ENCODE measurements around the gene ATP9A. TPM values are rescaled to one million over a fixed set of nuclear protein-coding genes. Genes with fewer than 3 reads are reported as not detected.
"Not testable (repeated sequence)": the region's sequence is repeated elsewhere in the genome, so short reads cannot be mapped to it uniquely, and the experiment has no call there.

Gene ATP9A, protein sequence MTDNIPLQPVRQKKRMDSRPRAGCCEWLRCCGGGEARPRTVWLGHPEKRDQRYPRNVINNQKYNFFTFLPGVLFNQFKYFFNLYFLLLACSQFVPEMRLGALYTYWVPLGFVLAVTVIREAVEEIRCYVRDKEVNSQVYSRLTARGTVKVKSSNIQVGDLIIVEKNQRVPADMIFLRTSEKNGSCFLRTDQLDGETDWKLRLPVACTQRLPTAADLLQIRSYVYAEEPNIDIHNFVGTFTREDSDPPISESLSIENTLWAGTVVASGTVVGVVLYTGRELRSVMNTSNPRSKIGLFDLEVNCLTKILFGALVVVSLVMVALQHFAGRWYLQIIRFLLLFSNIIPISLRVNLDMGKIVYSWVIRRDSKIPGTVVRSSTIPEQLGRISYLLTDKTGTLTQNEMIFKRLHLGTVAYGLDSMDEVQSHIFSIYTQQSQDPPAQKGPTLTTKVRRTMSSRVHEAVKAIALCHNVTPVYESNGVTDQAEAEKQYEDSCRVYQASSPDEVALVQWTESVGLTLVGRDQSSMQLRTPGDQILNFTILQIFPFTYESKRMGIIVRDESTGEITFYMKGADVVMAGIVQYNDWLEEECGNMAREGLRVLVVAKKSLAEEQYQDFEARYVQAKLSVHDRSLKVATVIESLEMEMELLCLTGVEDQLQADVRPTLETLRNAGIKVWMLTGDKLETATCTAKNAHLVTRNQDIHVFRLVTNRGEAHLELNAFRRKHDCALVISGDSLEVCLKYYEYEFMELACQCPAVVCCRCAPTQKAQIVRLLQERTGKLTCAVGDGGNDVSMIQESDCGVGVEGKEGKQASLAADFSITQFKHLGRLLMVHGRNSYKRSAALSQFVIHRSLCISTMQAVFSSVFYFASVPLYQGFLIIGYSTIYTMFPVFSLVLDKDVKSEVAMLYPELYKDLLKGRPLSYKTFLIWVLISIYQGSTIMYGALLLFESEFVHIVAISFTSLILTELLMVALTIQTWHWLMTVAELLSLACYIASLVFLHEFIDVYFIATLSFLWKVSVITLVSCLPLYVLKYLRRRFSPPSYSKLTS
- total RNA-seq (2014; rRNA removed; shearing (Covaris generic)): 17.2 and 20.3 TPM in 2 replicates
- polyA plus RNA-seq (2015; cell fraction: cytosol; rRNA removed): 22.4 and 29.3 TPM in 2 replicates
- polyA plus RNA-seq (2015; cell fraction: nucleus; rRNA removed): 14.6 and 16.7 TPM in 2 replicates

GRCh38 chr20:51767867-51768758 lies at the start of gene ATP9A:
ATP9A (minus strand) TSS chr20:51768390; CDS start chr20:51768369, 21 bp downstream.
- no peak for DNase-seq (ENCODE audit: low read depth, low spot score)
- in situ Hi-C loops (cut with HindIII; ENCODE audit: low pct_unique_long_range_greater_than_20kb, low sequenced_read_pairs): no loop called here

DNA sequence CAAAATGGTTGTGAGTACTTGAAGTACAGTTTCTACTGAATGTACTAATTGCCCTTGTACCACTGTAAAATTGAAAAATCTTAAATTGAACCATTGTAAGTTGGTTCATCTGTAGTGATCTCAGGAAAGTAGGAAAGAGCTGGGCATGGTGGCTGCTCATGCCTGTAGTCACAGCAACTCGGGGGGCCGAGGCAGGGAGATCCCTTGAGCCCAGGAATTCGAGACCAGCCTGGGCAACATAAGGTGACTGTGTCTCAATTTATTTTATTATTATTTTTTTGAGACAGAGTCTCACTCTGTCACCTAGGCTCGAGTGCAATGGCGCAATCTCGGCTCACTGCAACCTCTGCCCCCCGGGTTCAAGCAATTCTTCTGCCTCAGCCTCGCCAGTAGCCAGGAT lies 48.7 kb upstream of the ATP9A start:
- in situ Hi-C loops (cut with HindIII; ENCODE audit: low pct_unique_long_range_greater_than_20kb, low sequenced_read_pairs): not testable (repeated sequence)

DNA sequence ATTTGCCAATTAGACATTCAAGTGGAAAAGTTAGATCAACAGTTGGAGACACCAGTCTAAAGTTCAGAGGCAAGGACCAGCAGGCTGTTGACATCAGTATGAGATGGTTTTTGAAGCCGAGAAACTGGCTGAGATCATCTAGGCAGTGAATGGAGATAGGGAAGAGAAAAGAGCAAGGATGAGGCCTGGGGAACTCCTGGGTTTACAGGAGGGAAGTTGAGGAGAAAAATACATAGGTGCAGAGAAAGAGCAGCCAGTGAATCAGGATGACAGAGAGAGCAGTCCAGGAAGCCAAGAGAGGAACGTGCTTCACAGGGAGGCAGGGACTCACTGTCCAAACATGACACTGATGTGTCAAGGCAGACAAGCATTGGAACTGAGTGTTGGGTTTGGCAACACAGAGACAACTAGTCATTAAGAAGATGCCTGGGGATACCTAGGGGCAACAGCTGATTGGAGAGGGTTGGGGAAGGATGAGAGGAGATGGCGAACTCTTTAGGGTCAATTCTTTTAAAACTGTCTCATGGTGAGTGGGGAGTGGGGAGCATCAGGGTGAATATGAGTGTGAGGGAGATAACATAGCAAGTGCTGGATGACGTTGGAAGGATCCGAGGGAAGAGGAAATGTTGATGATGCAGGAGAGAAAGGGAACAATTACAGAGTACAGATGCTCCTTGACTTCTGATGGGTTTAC lies 47.3 kb upstream of the ATP9A start:
- no peak for DNase-seq (ENCODE audit: low read depth, low spot score)
- in situ Hi-C loops (cut with HindIII; ENCODE audit: low pct_unique_long_range_greater_than_20kb, low sequenced_read_pairs): no loop called here

More for the DNA sequence above, 48.7 kb upstream of the ATP9A start:
- not testable (repeated sequence) for DNase-seq (ENCODE audit: low read depth, low spot score)

GRCh38 chr20:51812861-51813260 lies 44.7 kb upstream of the ATP9A start:
- in situ Hi-C loops (cut with HindIII; ENCODE audit: low pct_unique_long_range_greater_than_20kb, low sequenced_read_pairs): no loop called here
- no peak for DNase-seq (ENCODE audit: low read depth, low spot score)

DNA sequence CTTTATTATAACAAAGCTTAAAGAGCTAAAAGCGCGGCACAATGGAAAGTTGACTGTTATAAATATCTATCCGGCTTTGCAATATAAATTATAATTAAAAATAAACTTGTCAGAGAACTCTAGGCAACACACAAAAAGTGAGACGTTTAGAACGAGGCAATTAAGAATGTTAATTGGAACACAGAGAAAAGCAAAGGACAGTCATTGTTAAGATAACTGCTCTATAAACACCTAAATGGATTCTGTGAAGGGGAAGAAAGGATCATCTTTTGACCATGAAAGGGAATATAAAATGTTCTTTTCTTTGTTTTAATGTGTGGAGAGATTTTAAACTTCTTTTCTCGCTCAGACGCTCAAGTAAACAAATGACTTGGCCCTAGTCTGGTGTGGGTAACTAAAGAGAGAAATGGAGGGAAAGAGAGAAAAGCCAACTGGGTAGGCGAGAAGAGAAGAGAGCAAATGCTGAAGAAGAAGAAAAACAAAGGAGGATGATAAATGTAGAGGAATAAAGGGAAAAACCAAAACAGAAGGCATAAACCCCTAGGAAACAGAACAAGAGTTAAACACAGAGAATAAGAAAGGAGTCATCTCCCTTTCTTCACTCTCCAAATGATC lies 43.4 kb upstream of the ATP9A start:
- DNase-seq (ENCODE audit: low read depth, low spot score): no peak
- in situ Hi-C loops (cut with HindIII; ENCODE audit: low pct_unique_long_range_greater_than_20kb, low sequenced_read_pairs): no loop called here

DNA sequence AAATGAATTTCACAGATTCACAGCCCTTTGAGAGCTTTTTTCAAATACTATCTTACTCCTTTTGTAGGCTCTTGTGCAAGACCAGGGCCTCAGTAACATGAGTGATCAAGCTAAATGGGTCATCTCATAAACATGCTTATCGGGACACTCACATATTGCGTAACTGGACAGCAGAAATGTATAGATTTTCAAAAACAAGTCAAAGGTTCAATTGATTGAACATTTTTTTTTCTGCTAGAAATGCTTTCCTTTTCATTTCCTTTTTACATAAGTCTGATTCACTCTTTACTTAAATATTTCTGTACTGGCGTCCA lies 42.8 kb upstream of the ATP9A start:
- in situ Hi-C loops (cut with HindIII; ENCODE audit: low pct_unique_long_range_greater_than_20kb, low sequenced_read_pairs): no loop called here

GRCh38 chr20:51810155-51811041 lies 42.2 kb upstream of the ATP9A start:
- DNase-seq (ENCODE audit: low read depth, low spot score): no peak
- in situ Hi-C loops (cut with HindIII; ENCODE audit: low pct_unique_long_range_greater_than_20kb, low sequenced_read_pairs): no loop called here

More for the DNA sequence above, 42.8 kb upstream of the ATP9A start:
- DNase-seq (ENCODE audit: low read depth, low spot score): no peak

GRCh38 chr20:51807720-51808250 lies 39.6 kb upstream of the ATP9A start:
- in situ Hi-C loops (cut with HindIII; ENCODE audit: low pct_unique_long_range_greater_than_20kb, low sequenced_read_pairs): no loop called here
- no peak for DNase-seq (ENCODE audit: low read depth, low spot score)

DNA sequence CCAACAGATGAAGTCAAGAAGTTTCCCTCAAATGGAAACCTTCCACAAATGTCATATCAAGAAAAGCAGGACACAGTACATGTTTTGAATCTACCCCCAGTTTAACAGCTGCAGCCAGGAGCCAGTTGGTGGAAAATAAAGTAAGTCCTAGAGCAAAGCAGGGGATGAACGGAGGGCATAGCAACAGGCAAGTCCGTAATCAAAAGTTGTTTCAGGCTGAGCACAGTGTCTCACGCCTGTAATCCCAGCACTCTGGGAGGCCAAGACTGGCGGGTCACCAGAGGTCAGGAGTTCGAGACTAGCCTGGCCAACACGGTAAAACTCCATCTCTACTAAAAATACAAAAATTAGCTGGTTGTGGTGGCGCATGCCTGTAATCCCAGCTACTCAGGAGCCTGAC lies 36.6 kb upstream of the ATP9A start:
- DNase-seq (ENCODE audit: low read depth, low spot score): no peak
- in situ Hi-C loops (cut with HindIII; ENCODE audit: low pct_unique_long_range_greater_than_20kb, low sequenced_read_pairs): no loop called here

- DNase-seq (ENCODE audit: low read depth, low spot score): no peak
- in situ Hi-C loops (cut with HindIII; ENCODE audit: low pct_unique_long_range_greater_than_20kb, low sequenced_read_pairs): no loop called here
Measured at GRCh38 chr20:51803148-51803854, 35.1 kb upstream of the ATP9A start.

DNA sequence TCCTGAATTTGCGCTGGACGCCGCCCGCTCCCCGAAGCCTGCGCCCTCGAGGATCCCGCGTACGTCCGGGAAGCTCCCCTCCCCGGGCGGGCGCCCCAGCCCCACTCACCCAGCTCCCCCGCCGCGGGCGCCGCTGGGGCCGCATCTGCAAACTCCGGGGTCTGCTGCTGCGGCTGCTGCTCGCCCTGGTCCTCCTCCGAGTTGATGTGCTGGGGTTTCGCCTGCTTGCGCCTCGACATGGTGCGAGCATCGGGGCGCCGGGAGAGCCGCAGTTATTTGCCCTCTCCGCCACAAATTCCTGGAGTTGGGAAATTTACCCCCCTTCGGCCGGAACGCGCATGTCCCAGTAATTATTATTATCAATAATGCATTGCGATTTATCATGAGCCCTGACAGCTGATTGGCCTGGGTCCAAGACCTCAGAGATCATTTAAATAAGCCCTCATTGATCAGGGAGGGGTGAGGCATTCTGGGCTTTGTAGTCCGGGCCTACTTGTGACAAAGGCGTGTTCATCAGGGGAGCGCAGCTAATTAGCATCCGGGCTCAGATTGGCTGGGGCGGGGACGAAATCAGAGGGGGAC lies 34.1 kb upstream of the ATP9A start, which contains the start of gene SALL4:
Gene SALL4 (minus strand): TSS at position 352 of the 582 bp plus-strand sequence. CDS start 113 bp downstream, at position 239.
- DNase-seq (ENCODE audit: low read depth, low spot score): no peak
- in situ Hi-C loops (cut with HindIII; ENCODE audit: low pct_unique_long_range_greater_than_20kb, low sequenced_read_pairs): no loop called here

DNA sequence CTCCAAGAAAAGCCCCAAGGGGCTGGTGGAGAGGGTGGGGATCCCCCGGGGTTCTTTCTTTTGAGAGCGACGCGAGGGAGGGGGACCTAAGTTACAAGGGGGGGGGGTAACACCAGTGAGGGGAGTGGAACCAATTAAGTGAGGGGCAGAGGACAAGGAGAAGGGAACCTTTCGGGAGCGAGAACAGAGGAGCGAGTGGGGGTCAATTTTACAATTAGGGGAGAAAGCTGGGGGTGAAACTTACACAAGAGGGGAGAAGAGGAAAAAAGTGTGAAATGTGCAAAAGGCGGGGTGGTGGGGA lies 33.6 kb upstream of the ATP9A start:
- no peak for DNase-seq (ENCODE audit: low read depth, low spot score)
- in situ Hi-C loops (cut with HindIII; ENCODE audit: low pct_unique_long_range_greater_than_20kb, low sequenced_read_pairs): no loop called here

- DNase-seq (ENCODE audit: low read depth, low spot score): no peak
Measured at GRCh38 chr20:51801122-51801822, 33.1 kb upstream of the ATP9A start.

DNA sequence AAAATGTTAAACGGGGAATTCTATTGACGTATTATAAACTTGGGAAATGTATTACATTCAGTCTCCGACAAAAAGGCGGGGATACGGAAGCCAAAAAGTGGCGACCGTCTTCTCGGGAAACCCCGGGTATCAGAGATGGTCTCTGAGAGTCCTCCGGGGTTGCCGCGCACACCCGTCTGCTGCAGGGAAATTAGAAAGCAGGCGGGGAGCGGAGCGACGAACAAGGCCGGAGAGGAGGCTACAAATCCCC lies 32.6 kb upstream of the ATP9A start:
- in situ Hi-C loops (cut with HindIII; ENCODE audit: low pct_unique_long_range_greater_than_20kb, low sequenced_read_pairs): no loop called here
- DNase-seq (ENCODE audit: low read depth, low spot score): no peak

More at GRCh38 chr20:51801122-51801822, 33.1 kb upstream of the ATP9A start:
- in situ Hi-C loops (cut with HindIII; ENCODE audit: low pct_unique_long_range_greater_than_20kb, low sequenced_read_pairs): no loop called here

All from SK-MEL-5 (cell line).